ENCODE data around the gene EFCAB9. TPM values are rescaled to one million over a fixed set of nuclear protein-coding genes. Genes with fewer than 3 reads are reported as not detected.

EFCAB9 gene
- total RNA-seq, 1 donor from 2014 or later = not detected

- Histone ChIP-seq H3K4me1 (peaks cover 8% of the 10 kb centered on the region), H3K27ac (no peak overlapping the region), H3K4me3 (no peak overlapping the region), H3K36me3 (no peaks in the 10 kb centered on the region), H3K9ac (no peak overlapping the region), H3K79me2 (ENCODE audit: low read depth) (no peaks in the 10 kb centered on the region), H3K27me3 (no peaks in the 10 kb centered on the region), H3K9me3 (ENCODE audit: low read depth) (no peaks in the 10 kb centered on the region), H3K4me2 (no peak overlapping the region), H4K20me1 (ENCODE audit: low read depth) (no peaks in the 10 kb centered on the region), H2AFZ (replicated peaks) (no peak overlapping the region), H3F3A (ENCODE audit: low read depth) (peaks cover 5% of the 10 kb centered on the region)
- Mint-ChIP-seq H3K4me1 (peaks cover 24% of the 10 kb centered on the region), H3K36me3 (peaks cover 4% of the 10 kb centered on the region), H3K27me3 (ENCODE audit: insufficient read depth, low read depth) (peaks cover 2% of the 10 kb centered on the region), H3K4me3 (no peak overlapping the region), H3K9me3 (peaks cover 7% of the 10 kb centered on the region), H3K27ac (peak overlapping the region; percentile 42)
- no peak for DNase-seq (ENCODE audit: low spot score)
- TF ChIP-seq CTCF (IDR thresholded peaks at IDR 0.05) = no peak
- TF ChIP-seq EZH2 (IDR thresholded peaks at IDR 0.05) = no peak
- TF ChIP-seq EZH2phosphoT487 (IDR thresholded peaks at IDR 0.05) = no peak
Observed at GRCh38 chr5:172178991-172179989, 14.7 kb upstream of the EFCAB9 start.

GRCh38 chr5:172180936-172181335, 13.0 kb upstream of the EFCAB9 start:
- Histone ChIP-seq H3K4me3 (no peak overlapping the region), H3K4me2 (no peak overlapping the region), H3K27me3 (no peaks in the 10 kb centered on the region), H3K36me3 (no peaks in the 10 kb centered on the region), H4K20me1 (ENCODE audit: low read depth) (no peaks in the 10 kb centered on the region), H3K4me1 (peaks cover 8% of the 10 kb centered on the region), H3K9ac (no peak overlapping the region), H3K79me2 (ENCODE audit: low read depth) (no peaks in the 10 kb centered on the region), H3K9me3 (ENCODE audit: low read depth) (no peaks in the 10 kb centered on the region), H3F3A (ENCODE audit: low read depth) (peaks cover 3% of the 10 kb centered on the region), H2AFZ (replicated peaks) (no peak overlapping the region), H3K27ac (no peak overlapping the region)
- TF ChIP-seq EZH2phosphoT487 (IDR thresholded peaks at IDR 0.05) = no peak
- no peak for TF ChIP-seq CTCF (IDR thresholded peaks at IDR 0.05)
- TF ChIP-seq EZH2 (IDR thresholded peaks at IDR 0.05) = no peak
- peaks cover 4% of the 10 kb centered on the region for H3K36me3 Mint-ChIP-seq
- peaks cover 22% of the 10 kb centered on the region for H3K4me1 Mint-ChIP-seq
- H3K9me3 Mint-ChIP-seq = peaks cover 7% of the 10 kb centered on the region
- no peak for DNase-seq (ENCODE audit: low spot score)
- no peak overlapping the region for H3K4me3 Mint-ChIP-seq
- H3K27me3 Mint-ChIP-seq (ENCODE audit: insufficient read depth, low read depth) = no peaks in the 10 kb centered on the region
- no peak overlapping the region for H3K27ac Mint-ChIP-seq

- H3K27ac Mint-ChIP-seq = no peak overlapping the region
- no peak for DNase-seq (ENCODE audit: low spot score)
- peaks cover 13% of the 10 kb centered on the region for H3K4me1 ChIP-seq
- no peak overlapping the region for H3K4me3 Mint-ChIP-seq
- H4K20me1 ChIP-seq (ENCODE audit: low read depth) = no peaks in the 10 kb centered on the region
- no peak overlapping the region for H2AFZ ChIP-seq (replicated peaks)
- peaks cover 4% of the 10 kb centered on the region for H3K36me3 Mint-ChIP-seq
- H3K9ac ChIP-seq = no peak overlapping the region
- TF ChIP-seq CTCF (IDR thresholded peaks at IDR 0.05) = no peak
- no peak for TF ChIP-seq EZH2phosphoT487 (IDR thresholded peaks at IDR 0.05)
- TF ChIP-seq EZH2 (IDR thresholded peaks at IDR 0.05) = no peak
- no peaks in the 10 kb centered on the region for H3K79me2 ChIP-seq (ENCODE audit: low read depth)
- no peak overlapping the region for H3K4me2 ChIP-seq
- peaks cover 29% of the 10 kb centered on the region for H3K4me1 Mint-ChIP-seq
- peaks cover 5% of the 10 kb centered on the region for H3F3A ChIP-seq (ENCODE audit: low read depth)
- H3K9me3 ChIP-seq (ENCODE audit: low read depth) = no peaks in the 10 kb centered on the region
- peaks cover 2% of the 10 kb centered on the region for H3K27me3 Mint-ChIP-seq (ENCODE audit: insufficient read depth, low read depth)
- H3K4me3 ChIP-seq = no peak overlapping the region
- no peaks in the 10 kb centered on the region for H3K36me3 ChIP-seq
- peaks cover 12% of the 10 kb centered on the region for H3K27me3 ChIP-seq
- H3K9me3 Mint-ChIP-seq = peaks cover 7% of the 10 kb centered on the region
- H3K27ac ChIP-seq = no peak overlapping the region
Observed at GRCh38 chr5:172182291-172182690, 11.7 kb upstream of the EFCAB9 start.

Measured in neural progenitor cell (in vitro differentiated cells).